Ramos (cell line): Measurements from ENCODE around the gene TNFRSF21.

ENCODE experiments used
- in situ Hi-C: fragments of 300-500 bp; cut with MboI; formaldehyde crosslinking; loops from one replicate; pipeline ENCODE4 v1.14.3; 2022; ENCODE audit warnings: low sequenced_read_pairs; ENCODE audit not compliant: unreplicated experiment

The TNFRSF21 gene

GRCh38 chr6:47256981-47257730 lies 52.5 kb downstream of the TNFRSF21 start:
- in situ Hi-C loops: no loop called here

DNA sequence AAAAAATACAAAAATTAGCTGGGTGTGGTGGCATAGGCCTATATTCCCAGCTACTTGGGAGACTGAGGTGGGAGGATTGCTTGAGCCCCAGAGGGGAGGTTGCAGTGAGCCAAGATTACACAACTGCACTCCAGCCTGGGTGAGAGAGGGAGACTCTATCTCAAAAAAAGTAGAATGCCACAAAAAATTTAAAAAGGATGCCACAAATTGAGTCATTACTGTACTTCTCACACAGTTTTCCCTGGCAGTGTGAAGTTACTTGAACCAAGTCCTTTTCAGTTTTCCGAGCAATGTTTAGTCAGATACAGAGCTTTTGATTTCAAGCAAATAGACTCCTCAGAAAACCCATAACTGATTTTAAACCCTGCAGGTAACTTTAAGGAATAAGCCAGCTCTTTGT lies 53.3 kb downstream of the TNFRSF21 start:
- in situ Hi-C loops: no loop called here

- in situ Hi-C loops: no loop called here
Observed at GRCh38 chr6:47254906-47255305, 54.8 kb downstream of the TNFRSF21 start.

DNA sequence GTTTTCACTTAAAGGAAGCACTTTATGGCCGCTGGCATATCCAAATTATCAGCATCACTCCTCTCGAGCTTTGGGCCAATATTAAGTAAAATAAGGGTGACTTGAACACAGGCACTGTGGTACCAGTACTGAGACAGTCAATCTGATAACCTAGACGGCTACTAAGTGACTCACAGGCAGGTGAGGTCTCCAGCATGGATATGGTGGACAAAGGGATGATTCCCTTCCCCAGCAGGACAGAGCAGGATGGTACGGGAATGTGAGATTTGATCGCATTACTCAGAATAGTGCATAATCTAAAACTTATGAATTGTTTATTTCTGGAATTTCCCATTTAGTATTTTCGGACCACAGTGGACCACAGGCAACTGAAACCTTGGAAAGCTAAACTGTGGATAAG lies 55.7 kb downstream of the TNFRSF21 start:
- in situ Hi-C loops: no loop called here

DNA sequence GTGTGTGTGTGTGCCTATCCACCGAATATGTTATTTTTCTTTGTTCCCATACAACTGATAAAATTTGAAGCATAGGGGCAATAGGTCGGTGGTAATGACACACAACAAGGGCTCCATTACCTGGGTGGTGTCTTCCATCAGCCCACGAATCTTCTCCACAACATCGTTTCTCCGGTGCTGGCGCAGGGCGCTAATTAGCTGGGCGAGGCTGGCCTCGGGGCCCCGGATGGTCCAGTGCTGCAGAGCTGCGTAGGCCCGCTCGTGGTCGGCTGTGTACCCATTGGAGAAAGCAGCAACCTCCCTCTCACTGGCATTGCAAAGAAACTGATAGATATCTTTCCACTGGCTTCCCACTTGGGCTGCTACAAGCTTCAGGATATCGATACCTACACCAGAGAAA lies 56.6 kb downstream of the TNFRSF21 start:
- in situ Hi-C loops: no loop called here

DNA sequence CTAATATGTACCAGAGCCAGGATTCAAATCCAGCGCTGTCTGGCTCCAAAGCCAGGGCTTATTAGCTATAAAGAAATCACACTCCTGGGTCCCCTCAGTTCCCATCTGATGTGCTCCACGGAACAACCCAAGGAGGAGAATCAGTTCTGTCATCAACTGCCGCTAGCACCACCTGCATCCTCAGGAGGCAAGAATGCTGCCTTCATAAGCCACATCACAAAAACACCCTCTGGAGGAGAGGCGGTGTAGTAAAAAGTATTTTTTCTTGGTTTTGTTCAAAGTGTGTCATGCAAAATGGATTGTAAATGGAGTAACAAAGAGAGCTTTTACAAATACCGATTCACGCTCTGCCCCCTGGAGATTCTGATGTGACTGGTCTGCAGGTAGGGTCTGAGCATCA lies 57.1 kb downstream of the TNFRSF21 start:
- in situ Hi-C loops: no loop called here

GRCh38 chr6:47251396-47251795 lies 58.3 kb downstream of the TNFRSF21 start:
- in situ Hi-C loops: no loop called here

GRCh38 chr6:47250302-47250701 lies 59.4 kb downstream of the TNFRSF21 start:
- in situ Hi-C loops: no loop called here

- in situ Hi-C loops: no loop called here
Observed at GRCh38 chr6:47248446-47248845, 61.3 kb downstream of the TNFRSF21 start.

GRCh38 chr6:47247227-47247797 lies 62.4 kb downstream of the TNFRSF21 start:
- in situ Hi-C loops: no loop called here

DNA sequence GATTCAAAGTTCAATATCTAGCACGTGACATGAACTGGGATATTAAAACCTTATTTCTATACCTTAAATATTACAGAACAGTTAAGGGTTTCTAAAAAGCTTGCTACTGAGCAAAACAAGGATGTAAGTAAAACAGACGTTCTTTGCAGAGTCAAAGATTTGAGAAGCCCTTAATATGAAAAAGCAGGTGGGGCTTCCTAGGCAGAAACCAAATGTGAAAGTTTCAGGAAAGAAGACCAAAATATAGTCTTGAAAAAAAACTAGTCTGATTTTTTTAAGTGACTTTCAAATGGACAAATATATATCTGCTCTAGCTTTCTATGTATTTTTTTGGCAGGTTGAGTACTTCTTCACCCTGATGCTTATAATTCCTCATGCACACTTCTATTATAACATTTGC lies 63.2 kb downstream of the TNFRSF21 start:
- in situ Hi-C loops: no loop called here

- in situ Hi-C loops: no loop called here
Observed at GRCh38 chr6:47245745-47246371, 63.8 kb downstream of the TNFRSF21 start.

- in situ Hi-C loops: no loop called here
Observed at GRCh38 chr6:47242483-47243386, 67.0 kb downstream of the TNFRSF21 start.

GRCh38 chr6:47241742-47242482 lies 67.8 kb downstream of the TNFRSF21 start:
- in situ Hi-C loops: no loop called here

DNA sequence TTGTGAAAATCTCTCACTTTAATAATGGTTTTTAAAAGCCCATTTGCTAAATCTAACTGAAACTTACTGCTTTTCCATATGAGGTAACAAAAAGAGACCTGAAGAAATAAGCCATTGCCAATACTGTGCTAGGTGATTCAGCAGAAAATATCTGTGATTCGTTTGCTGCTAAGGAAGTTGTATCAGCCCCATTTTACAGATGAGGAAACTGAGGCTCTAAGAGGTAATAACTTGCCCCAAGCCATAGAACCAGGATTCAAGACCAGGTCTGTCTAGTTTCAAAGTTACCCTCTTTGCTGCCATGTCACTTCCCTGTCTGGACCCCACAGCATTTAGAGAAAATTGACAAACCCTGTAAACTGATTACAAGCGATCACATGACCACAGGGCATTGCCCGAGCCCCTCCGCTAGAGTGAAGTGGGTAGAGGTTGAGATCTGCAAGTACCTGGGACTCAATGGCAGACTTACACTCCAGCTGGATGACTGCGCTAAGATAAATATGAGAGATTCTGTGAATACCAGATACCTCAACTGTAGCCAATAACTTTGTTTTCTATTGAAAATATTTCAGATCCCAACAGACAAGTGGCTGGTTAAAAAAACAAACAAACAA lies 69.3 kb downstream of the TNFRSF21 start:
- in situ Hi-C loops: no loop called here

DNA sequence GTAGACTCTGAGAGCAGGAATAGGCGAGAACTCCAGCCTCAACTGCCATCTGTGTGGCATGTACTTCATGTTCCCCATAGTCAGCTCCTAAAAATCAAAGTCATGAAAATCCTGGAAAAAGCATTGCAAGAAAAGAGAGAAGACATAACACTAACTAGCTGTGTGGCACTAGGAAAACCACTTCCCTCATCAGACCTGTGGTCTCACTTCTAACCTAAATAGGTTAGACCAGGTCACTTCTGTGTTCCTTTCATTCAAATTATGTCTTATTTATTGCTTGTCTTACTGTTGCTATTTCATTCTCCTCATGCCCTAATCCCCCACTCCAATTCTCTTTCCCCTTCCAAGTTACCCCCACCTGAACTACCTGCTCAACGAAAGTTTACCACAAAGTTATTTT lies 70.2 kb downstream of the TNFRSF21 start:
- in situ Hi-C loops: no loop called here

GRCh38 chr6:47238456-47238995 lies 71.2 kb downstream of the TNFRSF21 start:
- in situ Hi-C loops: no loop called here

DNA sequence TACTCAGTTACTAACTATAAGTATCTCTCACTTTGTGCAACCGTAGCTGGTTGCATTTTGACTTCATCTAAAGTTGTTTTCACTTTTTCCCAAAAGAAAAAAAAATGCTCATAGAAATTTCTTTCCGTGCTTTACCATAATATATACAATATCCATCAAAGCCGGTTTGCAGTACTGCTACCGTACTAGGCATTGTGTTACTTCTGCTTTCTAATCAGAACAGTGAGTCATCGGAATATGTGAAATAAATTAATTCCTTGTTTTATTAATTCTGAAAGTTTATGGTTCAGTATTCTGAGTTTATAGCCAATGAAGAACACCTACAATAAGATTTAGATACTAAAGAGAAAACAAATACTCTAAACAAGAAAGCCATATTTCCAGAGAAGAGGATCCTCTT lies 72.5 kb downstream of the TNFRSF21 start:
- in situ Hi-C loops: no loop called here
